Measurements from ENCODE around the gene ENPP6. TPM values are rescaled to one million over a fixed set of nuclear protein-coding genes. Genes with fewer than 3 reads are reported as not detected.

The ENPP6 gene
- total and polyA plus RNA-seq, 2 of the 13 experiments (the other 11 are each of a cell fraction or from before 2014, with no cell fraction given) = not detected

- TF ChIP-seq ZC3H13 (CRISPR knock-in tag; IDR thresholded peaks at IDR 0.05) (0 out of 2 replicates have a peak, but pooled peaks have one; percentile 38), MLXIP (CRISPR knock-in tag; IDR thresholded peaks at IDR 0.05; ENCODE audit: borderline replicate concordance) (no peak), ARNT (IDR thresholded peaks at IDR 0.05) (no peak), ZNF225 (CRISPR knock-in tag; IDR thresholded peaks at IDR 0.05) (0 out of 2 replicates have a peak, but pooled peaks have one; percentile 37), ETV5 (CRISPR knock-in tag; IDR thresholded peaks at IDR 0.05; ENCODE audit: borderline replicate concordance) (0 out of 2 replicates have a peak, but pooled peaks have one; percentile 27), STAT5B (CRISPR knock-in tag; IDR thresholded peaks at IDR 0.05) (0 out of 2 replicates have a peak, but pooled peaks have one; percentile 40), ARHGAP35 (CRISPR knock-in tag; IDR thresholded peaks at IDR 0.05; ENCODE audit: borderline replicate concordance) (no peak), ZNF788 (CRISPR knock-in tag; IDR thresholded peaks at IDR 0.05; ENCODE audit: borderline replicate concordance) (peak; percentile 22; the same call in 1 of the 2 replicates), GATAD1 (CRISPR knock-in tag; IDR thresholded peaks at IDR 0.05) (0 out of 2 replicates have a peak, but pooled peaks have one; percentile 27), GABPB1 (CRISPR knock-in tag; IDR thresholded peaks at IDR 0.05) (peak; percentile 56; the same call in 1 of the 2 replicates), ZNF687 (CRISPR knock-in tag; IDR thresholded peaks at IDR 0.05) (peak; percentile 47; the same call in 1 of the 2 replicates), ZNF564 (CRISPR knock-in tag; IDR thresholded peaks at IDR 0.05) (no peak), KDM4B (CRISPR knock-in tag; IDR thresholded peaks at IDR 0.05) (0 out of 2 replicates have a peak, but pooled peaks have one; percentile 44), ZNF629 (CRISPR knock-in tag; conservative IDR thresholded peaks at IDR 0.05) (no peak), SALL1 (CRISPR knock-in tag; IDR thresholded peaks at IDR 0.05) (peak; percentile 21; the same call in 1 of the 2 replicates), NONO (IDR thresholded peaks at IDR 0.05) (no peak), NONO (CRISPR knock-in tag; conservative IDR thresholded peaks at IDR 0.05) (peak; percentile 43; the same call in 1 of the 2 replicates)
- TF ChIP-seq, protein P1, sequence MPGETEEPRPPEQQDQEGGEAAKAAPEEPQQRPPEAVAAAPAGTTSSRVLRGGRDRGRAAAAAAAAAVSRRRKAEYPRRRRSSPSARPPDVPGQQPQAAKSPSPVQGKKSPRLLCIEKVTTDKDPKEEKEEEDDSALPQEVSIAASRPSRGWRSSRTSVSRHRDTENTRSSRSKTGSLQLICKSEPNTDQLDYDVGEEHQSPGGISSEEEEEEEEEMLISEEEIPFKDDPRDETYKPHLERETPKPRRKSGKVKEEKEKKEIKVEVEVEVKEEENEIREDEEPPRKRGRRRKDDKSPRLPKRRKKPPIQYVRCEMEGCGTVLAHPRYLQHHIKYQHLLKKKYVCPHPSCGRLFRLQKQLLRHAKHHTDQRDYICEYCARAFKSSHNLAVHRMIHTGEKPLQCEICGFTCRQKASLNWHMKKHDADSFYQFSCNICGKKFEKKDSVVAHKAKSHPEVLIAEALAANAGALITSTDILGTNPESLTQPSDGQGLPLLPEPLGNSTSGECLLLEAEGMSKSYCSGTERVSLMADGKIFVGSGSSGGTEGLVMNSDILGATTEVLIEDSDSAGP (CRISPR knock-in tag; IDR thresholded peaks at IDR 0.05; ENCODE audit: borderline replicate concordance) = peak; percentile 48; the same call in 1 of the 2 replicates
- TF ChIP-seq, protein P2, sequence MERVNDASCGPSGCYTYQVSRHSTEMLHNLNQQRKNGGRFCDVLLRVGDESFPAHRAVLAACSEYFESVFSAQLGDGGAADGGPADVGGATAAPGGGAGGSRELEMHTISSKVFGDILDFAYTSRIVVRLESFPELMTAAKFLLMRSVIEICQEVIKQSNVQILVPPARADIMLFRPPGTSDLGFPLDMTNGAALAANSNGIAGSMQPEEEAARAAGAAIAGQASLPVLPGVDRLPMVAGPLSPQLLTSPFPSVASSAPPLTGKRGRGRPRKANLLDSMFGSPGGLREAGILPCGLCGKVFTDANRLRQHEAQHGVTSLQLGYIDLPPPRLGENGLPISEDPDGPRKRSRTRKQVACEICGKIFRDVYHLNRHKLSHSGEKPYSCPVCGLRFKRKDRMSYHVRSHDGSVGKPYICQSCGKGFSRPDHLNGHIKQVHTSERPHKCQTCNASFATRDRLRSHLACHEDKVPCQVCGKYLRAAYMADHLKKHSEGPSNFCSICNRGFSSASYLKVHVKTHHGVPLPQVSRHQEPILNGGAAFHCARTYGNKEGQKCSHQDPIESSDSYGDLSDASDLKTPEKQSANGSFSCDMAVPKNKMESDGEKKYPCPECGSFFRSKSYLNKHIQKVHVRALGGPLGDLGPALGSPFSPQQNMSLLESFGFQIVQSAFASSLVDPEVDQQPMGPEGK (CRISPR knock-in tag; IDR thresholded peaks at IDR 0.05) = no peak
Observed at GRCh38 chr4:184168406-184169019, 49.2 kb downstream of the ENPP6 start (continued).

Measured in HepG2 (cell line).